NCI-H345 treated with DMSO at 0.1 percent for 48 hours (cell line): Measurements from ENCODE around the gene BCL10.

Source experiments
- DNase-seq: peaks from one replicate; lab custom pipeline; 2025; ENCODE audit not compliant: unreplicated experiment; lab: John Stamatoyannopoulos, UW

BCL10 gene

GRCh38 chr1:85276215-85276977 is at the start of gene BCL10:
Gene BCL10, minus strand, starts transcription at chr1:85276632. Its CDS starts 280 bp downstream, at chr1:85276352.
- DNase-seq = peak; percentile 95

GRCh38 chr1:85325920-85326319 is 49.5 kb upstream of the BCL10 start:
- DNase-seq = no peak

GRCh38 chr1:85323770-85324169 is 47.3 kb upstream of the BCL10 start:
- DNase-seq = no peak

GRCh38 chr1:85322655-85323054 is 46.2 kb upstream of the BCL10 start:
- DNase-seq = no peak

GRCh38 chr1:85321237-85321964 is 45.0 kb upstream of the BCL10 start:
- DNase-seq = no peak

- no peak for DNase-seq
Measured at GRCh38 chr1:85320371-85321131, 44.1 kb upstream of the BCL10 start.

GRCh38 chr1:85319931-85320330 is 43.5 kb upstream of the BCL10 start:
- no peak for DNase-seq

- no peak for DNase-seq
Measured at GRCh38 chr1:85319491-85319890, 43.1 kb upstream of the BCL10 start.

- no peak for DNase-seq
Measured at GRCh38 chr1:85318217-85318616, 41.8 kb upstream of the BCL10 start.

GRCh38 chr1:85317560-85317959 is 41.1 kb upstream of the BCL10 start:
- no peak for DNase-seq

- DNase-seq = peak; percentile 12
Measured at GRCh38 chr1:85316321-85316720, 39.9 kb upstream of the BCL10 start.

GRCh38 chr1:85315789-85316188 is 39.4 kb upstream of the BCL10 start:
- DNase-seq = no peak

- DNase-seq = no peak
Measured at GRCh38 chr1:85314726-85315125, 38.3 kb upstream of the BCL10 start.

- peak; percentile 18 for DNase-seq
Measured at GRCh38 chr1:85313888-85314696, 37.7 kb upstream of the BCL10 start.

GRCh38 chr1:85311818-85312217 is 35.4 kb upstream of the BCL10 start:
- no peak for DNase-seq

- DNase-seq = no peak
Measured at GRCh38 chr1:85308833-85309350, 32.5 kb upstream of the BCL10 start.

GRCh38 chr1:85307987-85308832 is 31.8 kb upstream of the BCL10 start:
- DNase-seq = peak; percentile 41

- DNase-seq = no peak
Measured at GRCh38 chr1:85306236-85306635, 29.8 kb upstream of the BCL10 start.

- no peak for DNase-seq
Measured at GRCh38 chr1:85303440-85304162, 27.2 kb upstream of the BCL10 start.
